ENCODE measurements around the gene OTULIN.

The OTULIN gene

GRCh38 chr5:14698495-14698894 lies 34.0 kb downstream of the OTULIN start:
- Histone ChIP-seq H3K4me3 (replicated peaks; ENCODE audit: insufficient read depth, low read length) (no peak overlapping the region), H3K27me3 (ENCODE audit: insufficient read depth, poor library complexity, severe bottlenecking) (no peaks in the 10 kb centered on the region), H3K27ac (replicated peaks) (no peak overlapping the region)
- TF ChIP-seq POLR2AphosphoS5 (IDR thresholded peaks at IDR 0.05; ENCODE audit: low read depth) (no peak), CTCF (IDR thresholded peaks at IDR 0.05; ENCODE audit: insufficient read depth, low read length) (no peak), REST (IDR thresholded peaks at IDR 0.05; ENCODE audit: insufficient replicate concordance, low read depth) (no peak), GABPA (IDR thresholded peaks at IDR 0.05; ENCODE audit: low read depth) (no peak), SPI1 (IDR thresholded peaks at IDR 0.05; ENCODE audit: borderline replicate concordance, low read depth) (no peak)
- DNase-seq (ENCODE audit: low read depth in 1 of 2, low spot score in 1 of 2): no peak

- TF ChIP-seq REST (IDR thresholded peaks at IDR 0.05; ENCODE audit: insufficient replicate concordance, low read depth) (no peak), GABPA (IDR thresholded peaks at IDR 0.05; ENCODE audit: low read depth) (no peak)
- no peak for DNase-seq (ENCODE audit: low read depth in 1 of 2, low spot score in 1 of 2)
- no peak overlapping the region for H3K4me3 ChIP-seq (replicated peaks; ENCODE audit: insufficient read depth, low read length)
- H3K27me3 ChIP-seq (ENCODE audit: insufficient read depth, poor library complexity, severe bottlenecking): no peaks in the 10 kb centered on the region
- no peak overlapping the region for H3K27ac ChIP-seq (replicated peaks)
These were observed 34.6 kb downstream of the OTULIN start for GRCh38 chr5:14699159-14699558.

- Histone ChIP-seq H3K4me3 (replicated peaks; ENCODE audit: insufficient read depth, low read length) (no peak overlapping the region), H3K27ac (replicated peaks) (no peak overlapping the region), H3K27me3 (ENCODE audit: insufficient read depth, poor library complexity, severe bottlenecking) (no peaks in the 10 kb centered on the region)
- no peak for DNase-seq (ENCODE audit: low read depth in 1 of 2, low spot score in 1 of 2)
- TF ChIP-seq CTCF (IDR thresholded peaks at IDR 0.05; ENCODE audit: insufficient read depth, low read length): no peak
- TF ChIP-seq GABPA (IDR thresholded peaks at IDR 0.05; ENCODE audit: low read depth): no peak
- TF ChIP-seq REST (IDR thresholded peaks at IDR 0.05; ENCODE audit: insufficient replicate concordance, low read depth): no peak
- TF ChIP-seq POLR2AphosphoS5 (IDR thresholded peaks at IDR 0.05; ENCODE audit: low read depth): no peak
- TF ChIP-seq SPI1 (IDR thresholded peaks at IDR 0.05; ENCODE audit: borderline replicate concordance, low read depth): no peak
These were observed 35.4 kb downstream of the OTULIN start for GRCh38 chr5:14699807-14700400.

Measured in HL-60 (cell line).